Measurements from ENCODE around the gene COL23A1. TPM values are rescaled to one million over a fixed set of nuclear protein-coding genes. Genes with fewer than 3 reads are reported as not detected.

The COL23A1 gene
- total RNA-seq, 1 donor from 2014 or later: 2.9 TPM

DNA sequence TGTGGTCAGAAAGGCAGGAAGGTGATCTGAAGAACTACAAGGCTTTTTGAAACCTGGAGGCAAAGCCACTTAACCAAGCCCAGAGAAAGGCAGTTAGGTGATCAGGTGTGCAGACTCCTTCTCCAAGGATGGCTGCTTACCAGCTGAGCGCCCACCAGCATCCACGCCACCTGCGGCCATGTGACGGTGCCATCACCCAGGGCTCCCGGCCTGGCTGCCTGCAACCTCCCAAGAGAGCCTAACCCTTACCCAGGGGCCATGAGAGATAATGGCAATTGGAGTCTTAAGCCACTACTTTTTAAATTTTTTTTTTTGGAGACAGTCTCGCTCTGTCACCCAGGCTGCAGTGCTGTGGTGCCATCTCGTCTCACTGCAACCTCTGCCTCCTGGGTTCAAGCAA, 324.4 kb downstream of the COL23A1 start:
- peaks cover 5% of the 10 kb centered on the region for H3K27me3 Mint-ChIP-seq (ENCODE audit: unreplicated experiment)
- no peak overlapping the region for H3K4me3 Mint-ChIP-seq (ENCODE audit: unreplicated experiment)
- no peaks in the 10 kb centered on the region for H3K9me3 Mint-ChIP-seq (ENCODE audit: unreplicated experiment)
- no peak overlapping the region for H3K27ac Mint-ChIP-seq (ENCODE audit: unreplicated experiment)
- TF ChIP-seq CTCF (IDR thresholded peaks at IDR 0.05; ENCODE audit: partially characterized antibody, unreplicated experiment): no peak
- H3K4me1 Mint-ChIP-seq (ENCODE audit: low read depth, unreplicated experiment): no peaks in the 10 kb centered on the region
- H3K36me3 Mint-ChIP-seq (ENCODE audit: unreplicated experiment): no peaks in the 10 kb centered on the region
- DNase-seq: no peak

DNA sequence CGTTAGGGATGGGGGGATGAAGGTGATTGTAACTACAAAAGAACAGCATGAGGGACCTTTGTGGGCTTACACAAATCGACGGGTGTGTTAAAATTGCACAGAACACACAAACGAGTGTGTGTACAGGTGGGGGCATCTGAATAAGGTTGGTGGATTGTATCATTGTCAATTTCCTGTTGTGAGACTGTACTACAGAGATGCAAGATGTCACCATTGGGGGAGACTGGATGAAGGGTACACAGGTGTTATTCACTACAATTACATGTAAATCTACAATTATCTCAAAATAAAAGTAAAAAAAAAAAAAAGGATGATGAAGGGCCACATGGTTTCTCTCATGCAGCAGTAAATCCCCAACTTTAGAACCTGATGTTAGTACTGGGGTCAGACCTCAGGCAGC, 326.1 kb downstream of the COL23A1 start:
- Mint-ChIP-seq H3K9me3 (ENCODE audit: unreplicated experiment) (no peaks in the 10 kb centered on the region), H3K27me3 (ENCODE audit: unreplicated experiment) (peaks cover 7% of the 10 kb centered on the region), H3K36me3 (ENCODE audit: unreplicated experiment) (no peaks in the 10 kb centered on the region), H3K4me1 (ENCODE audit: low read depth, unreplicated experiment) (no peaks in the 10 kb centered on the region), H3K27ac (ENCODE audit: unreplicated experiment) (no peak overlapping the region), H3K4me3 (ENCODE audit: unreplicated experiment) (no peak overlapping the region)
- no peak for DNase-seq
- TF ChIP-seq CTCF (IDR thresholded peaks at IDR 0.05; ENCODE audit: partially characterized antibody, unreplicated experiment): no peak

DNA sequence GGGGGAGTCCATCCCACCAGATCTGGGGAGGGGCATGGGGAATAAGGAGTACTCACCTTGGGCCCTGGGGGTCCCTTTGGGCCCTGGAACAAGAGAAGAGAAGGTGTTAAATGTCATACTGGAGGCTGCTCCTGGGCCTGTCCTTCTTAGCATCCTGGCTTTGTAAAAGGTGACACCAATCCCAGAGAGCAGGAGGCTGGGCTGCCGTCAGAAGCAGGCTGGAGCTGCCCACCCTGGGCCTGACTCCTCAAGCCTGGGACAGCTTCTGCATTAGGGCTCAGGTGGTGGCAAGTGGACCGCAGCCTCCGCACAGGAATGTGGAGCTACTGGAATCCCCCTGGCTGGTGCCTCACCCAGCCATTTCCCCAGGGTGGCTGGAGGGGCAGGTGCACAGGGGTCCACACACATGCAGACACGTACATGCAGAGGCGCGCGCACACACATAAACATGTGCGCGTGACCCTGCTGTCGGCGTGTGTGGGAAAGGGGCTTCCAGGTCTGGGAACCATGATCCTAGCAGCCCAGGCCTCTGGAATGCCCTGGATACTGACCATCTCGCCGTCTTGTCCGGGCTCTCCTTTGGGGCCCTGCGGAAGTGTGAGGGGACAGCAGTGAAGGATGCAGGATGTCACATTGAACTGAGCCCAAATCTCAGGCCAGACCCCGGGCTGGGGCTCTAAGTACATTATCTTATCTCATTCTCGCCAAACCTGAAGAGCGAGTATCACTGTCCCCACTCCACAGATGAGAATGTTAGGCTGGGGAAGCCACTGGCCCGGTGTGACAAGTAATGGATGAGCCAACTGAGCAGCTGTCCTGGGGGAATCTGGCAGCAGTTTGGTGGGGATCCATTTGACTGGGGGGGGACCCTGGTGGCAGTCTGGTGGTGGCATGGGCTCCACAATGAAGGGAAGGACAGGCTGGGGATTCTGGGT, 328.3 kb downstream of the COL23A1 start:
- Mint-ChIP-seq H3K27ac (ENCODE audit: unreplicated experiment) (no peak overlapping the region), H3K27me3 (ENCODE audit: unreplicated experiment) (peaks cover 7% of the 10 kb centered on the region), H3K4me3 (ENCODE audit: unreplicated experiment) (no peak overlapping the region), H3K9me3 (ENCODE audit: unreplicated experiment) (no peaks in the 10 kb centered on the region), H3K36me3 (ENCODE audit: unreplicated experiment) (no peaks in the 10 kb centered on the region), H3K4me1 (ENCODE audit: low read depth, unreplicated experiment) (no peaks in the 10 kb centered on the region)
- no peak for TF ChIP-seq CTCF (IDR thresholded peaks at IDR 0.05; ENCODE audit: partially characterized antibody, unreplicated experiment)
- no peak for DNase-seq

DNA sequence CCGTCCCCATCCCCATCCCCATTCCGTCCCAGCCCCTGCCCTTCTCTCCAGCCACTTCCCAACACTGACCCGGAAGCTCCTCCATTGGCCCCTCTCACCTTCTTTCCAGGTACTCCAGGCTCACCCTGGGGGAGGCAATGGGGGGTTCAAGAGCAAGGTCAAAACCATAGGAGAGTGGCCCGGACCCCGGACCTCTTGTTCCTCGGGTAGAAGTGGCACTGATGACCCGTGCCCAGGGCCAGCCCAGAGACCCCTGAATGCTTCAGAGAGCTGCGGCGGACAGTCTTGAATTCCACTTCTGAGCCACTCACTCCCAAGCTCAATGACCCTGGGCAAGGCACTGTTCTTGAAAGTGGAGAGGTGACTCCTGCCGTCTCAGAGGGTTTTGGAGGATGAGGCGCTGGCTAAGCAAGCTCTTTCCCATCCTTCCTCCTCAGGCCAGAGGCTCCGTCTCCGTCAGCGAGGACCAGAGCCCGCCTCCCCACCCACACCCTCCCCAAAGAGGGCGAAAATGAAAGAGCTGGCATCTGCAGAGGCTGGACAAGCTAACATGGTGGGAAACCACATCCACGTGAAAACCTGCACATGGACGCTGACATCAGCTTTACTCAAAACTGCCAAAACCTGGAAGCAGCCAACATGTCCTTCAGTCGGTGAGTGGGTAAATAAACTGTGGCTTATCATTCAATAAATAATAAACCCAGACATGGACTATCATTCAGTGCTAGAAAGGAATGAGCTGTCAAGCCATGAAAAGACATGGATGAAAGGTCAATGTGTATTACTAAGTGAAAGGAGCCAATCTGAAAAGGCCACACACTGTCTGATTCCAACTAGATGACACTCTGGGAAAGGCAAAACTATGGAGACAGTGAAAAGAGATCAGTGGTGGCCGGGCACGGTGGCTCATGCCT, 330.3 kb downstream of the COL23A1 start:
- Mint-ChIP-seq H3K9me3 (ENCODE audit: unreplicated experiment) (no peaks in the 10 kb centered on the region), H3K4me3 (ENCODE audit: unreplicated experiment) (no peak overlapping the region), H3K36me3 (ENCODE audit: unreplicated experiment) (no peaks in the 10 kb centered on the region), H3K4me1 (ENCODE audit: low read depth, unreplicated experiment) (peaks cover under 1% of the 10 kb centered on the region), H3K27ac (ENCODE audit: unreplicated experiment) (no peak overlapping the region), H3K27me3 (ENCODE audit: unreplicated experiment) (peaks cover 7% of the 10 kb centered on the region)
- TF ChIP-seq CTCF (IDR thresholded peaks at IDR 0.05; ENCODE audit: partially characterized antibody, unreplicated experiment): no peak
- DNase-seq: no peak

All from glutamatergic neuron (in vitro differentiated cells).